ENCODE data around the gene MYRIP.

- TF ChIP-seq, protein P1, sequence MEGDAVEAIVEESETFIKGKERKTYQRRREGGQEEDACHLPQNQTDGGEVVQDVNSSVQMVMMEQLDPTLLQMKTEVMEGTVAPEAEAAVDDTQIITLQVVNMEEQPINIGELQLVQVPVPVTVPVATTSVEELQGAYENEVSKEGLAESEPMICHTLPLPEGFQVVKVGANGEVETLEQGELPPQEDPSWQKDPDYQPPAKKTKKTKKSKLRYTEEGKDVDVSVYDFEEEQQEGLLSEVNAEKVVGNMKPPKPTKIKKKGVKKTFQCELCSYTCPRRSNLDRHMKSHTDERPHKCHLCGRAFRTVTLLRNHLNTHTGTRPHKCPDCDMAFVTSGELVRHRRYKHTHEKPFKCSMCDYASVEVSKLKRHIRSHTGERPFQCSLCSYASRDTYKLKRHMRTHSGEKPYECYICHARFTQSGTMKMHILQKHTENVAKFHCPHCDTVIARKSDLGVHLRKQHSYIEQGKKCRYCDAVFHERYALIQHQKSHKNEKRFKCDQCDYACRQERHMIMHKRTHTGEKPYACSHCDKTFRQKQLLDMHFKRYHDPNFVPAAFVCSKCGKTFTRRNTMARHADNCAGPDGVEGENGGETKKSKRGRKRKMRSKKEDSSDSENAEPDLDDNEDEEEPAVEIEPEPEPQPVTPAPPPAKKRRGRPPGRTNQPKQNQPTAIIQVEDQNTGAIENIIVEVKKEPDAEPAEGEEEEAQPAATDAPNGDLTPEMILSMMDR (IDR thresholded peaks at IDR 0.05), result no peak
- TF ChIP-seq POLR2A (IDR thresholded peaks at IDR 0.05), result no peak
These were observed 489.8 kb downstream of the MYRIP start for GRCh38 chr3:40299130-40299720.

All from thyroid gland (tissue), 4 donors.